Measurements from ENCODE around the gene KRTAP10-4.
"Not testable (repeated sequence)": the region's sequence is repeated elsewhere in the genome, so short reads cannot be mapped to it uniquely, and the experiment has no call there.

Gene KRTAP10-4

GRCh38 chr21:44555200-44555875 is 18.2 kb upstream of the KRTAP10-4 start:
- DNase-seq (ENCODE audit: low read depth) = no peak
- no peak overlapping the region for H3K4me3 ChIP-seq (ENCODE audit: low read depth, low read length)

- no peak overlapping the region for H3K4me3 ChIP-seq (ENCODE audit: low read depth, low read length)
- DNase-seq (ENCODE audit: low read depth) = no peak
Observed at GRCh38 chr21:44556879-44557278, 16.6 kb upstream of the KRTAP10-4 start.

GRCh38 chr21:44557491-44558328 is 15.8 kb upstream of the KRTAP10-4 start:
- no peak overlapping the region for H3K4me3 ChIP-seq (ENCODE audit: low read depth, low read length)
- no peak for DNase-seq (ENCODE audit: low read depth)

GRCh38 chr21:44558329-44558675 is 15.2 kb upstream of the KRTAP10-4 start:
- DNase-seq (ENCODE audit: low read depth); H3K4me3 ChIP-seq (ENCODE audit: low read depth, low read length): not testable (repeated sequence)

DNA sequence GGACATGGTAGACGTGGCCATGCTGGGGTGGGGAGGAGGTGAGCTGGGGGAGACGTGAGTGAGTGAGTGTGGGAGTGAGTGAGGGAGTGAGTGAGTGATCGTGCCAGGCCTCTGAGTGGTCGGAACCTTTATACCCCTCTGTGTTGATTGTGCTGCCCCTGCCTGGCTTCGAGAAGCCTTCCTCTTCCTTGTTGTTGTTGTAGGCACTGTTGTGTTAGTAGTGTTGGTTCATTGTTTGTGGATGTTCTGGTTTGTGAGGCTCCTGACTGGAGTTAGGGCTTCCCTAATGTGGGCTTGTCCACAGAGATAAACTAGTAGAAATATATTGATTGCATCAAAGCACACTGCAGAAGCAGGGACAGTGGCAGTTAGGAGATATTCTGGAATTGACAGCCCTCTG is 14.8 kb upstream of the KRTAP10-4 start, which contains the start of gene KRTAP10-3:
Gene KRTAP10-3, minus strand, starts transcription at position 101 of the 400 bp plus-strand sequence. Its CDS starts 80 bp downstream, at position 21.
- no peak for DNase-seq (ENCODE audit: low read depth)
- H3K4me3 ChIP-seq (ENCODE audit: low read depth, low read length) = no peak within 1 kb of the TSS

GRCh38 chr21:44564099-44564498 is 9.4 kb upstream of the KRTAP10-4 start:
- no peak for DNase-seq (ENCODE audit: low read depth)
- no peak overlapping the region for H3K4me3 ChIP-seq (ENCODE audit: low read depth, low read length)

DNA sequence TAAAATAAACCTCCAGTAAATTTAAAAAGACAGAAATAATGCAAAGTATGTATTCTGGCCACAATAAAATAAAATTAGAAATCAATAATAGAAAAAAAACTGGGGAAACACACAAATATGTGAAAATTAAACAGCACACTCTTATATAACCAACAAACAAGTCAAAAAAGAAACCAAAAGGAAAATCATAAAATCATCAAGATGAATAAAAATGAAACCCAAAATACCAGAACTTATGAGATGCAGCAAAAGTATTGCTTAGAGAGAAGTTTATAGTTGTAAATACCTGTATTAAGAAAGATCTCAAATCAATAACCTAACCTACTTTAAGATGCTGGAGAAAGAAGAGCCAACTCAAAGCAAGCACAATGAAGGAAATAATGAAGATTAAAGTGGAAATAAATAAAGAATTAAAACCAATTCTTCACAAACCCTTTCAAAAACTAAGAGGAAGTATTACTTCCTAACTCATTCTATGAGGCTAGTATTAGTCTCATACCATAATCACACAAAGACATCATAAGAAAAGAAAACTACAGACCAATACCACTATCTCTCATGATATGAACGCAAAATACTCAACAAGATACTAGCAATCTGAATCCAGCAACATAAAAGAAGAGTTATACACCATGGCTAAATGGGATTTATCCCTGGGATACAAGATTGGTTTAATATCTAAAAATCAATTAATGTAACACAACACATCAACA is 8.5 kb upstream of the KRTAP10-4 start:
- H3K4me3 ChIP-seq (ENCODE audit: low read depth, low read length) = no peak overlapping the region

GRCh38 chr21:44566403-44566802 is 7.1 kb upstream of the KRTAP10-4 start:
- no peak overlapping the region for H3K4me3 ChIP-seq (ENCODE audit: low read depth, low read length)
- no peak for DNase-seq (ENCODE audit: low read depth)

More for the DNA sequence above, 8.5 kb upstream of the KRTAP10-4 start:
- no peak for DNase-seq (ENCODE audit: low read depth)

- DNase-seq (ENCODE audit: low read depth) = no peak
- no peak overlapping the region for H3K4me3 ChIP-seq (ENCODE audit: low read depth, low read length)
Observed at GRCh38 chr21:44567481-44568171, 5.9 kb upstream of the KRTAP10-4 start.

DNA sequence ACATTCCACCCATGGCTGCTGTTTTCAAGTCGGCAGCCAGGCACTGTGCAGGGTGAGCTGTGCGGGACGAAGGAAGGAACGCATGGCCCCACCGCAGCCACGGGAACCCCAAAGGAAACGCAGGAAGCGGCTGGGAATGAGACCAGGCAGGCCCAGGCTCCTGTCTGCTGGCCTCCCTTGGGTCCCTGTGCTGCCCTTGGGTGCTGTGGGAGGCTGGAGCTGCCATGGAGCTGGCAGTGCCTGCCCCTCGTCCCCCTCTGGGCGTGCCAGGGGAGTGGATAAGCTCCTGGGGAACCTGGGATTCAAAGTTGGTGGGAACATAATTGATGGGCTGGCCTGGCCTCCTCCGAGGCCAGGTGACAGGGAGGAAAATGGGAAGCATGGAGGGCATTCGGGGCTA is 5.3 kb upstream of the KRTAP10-4 start:
- no peak overlapping the region for H3K4me3 ChIP-seq (ENCODE audit: low read depth, low read length)
- no peak for DNase-seq (ENCODE audit: low read depth)

DNA sequence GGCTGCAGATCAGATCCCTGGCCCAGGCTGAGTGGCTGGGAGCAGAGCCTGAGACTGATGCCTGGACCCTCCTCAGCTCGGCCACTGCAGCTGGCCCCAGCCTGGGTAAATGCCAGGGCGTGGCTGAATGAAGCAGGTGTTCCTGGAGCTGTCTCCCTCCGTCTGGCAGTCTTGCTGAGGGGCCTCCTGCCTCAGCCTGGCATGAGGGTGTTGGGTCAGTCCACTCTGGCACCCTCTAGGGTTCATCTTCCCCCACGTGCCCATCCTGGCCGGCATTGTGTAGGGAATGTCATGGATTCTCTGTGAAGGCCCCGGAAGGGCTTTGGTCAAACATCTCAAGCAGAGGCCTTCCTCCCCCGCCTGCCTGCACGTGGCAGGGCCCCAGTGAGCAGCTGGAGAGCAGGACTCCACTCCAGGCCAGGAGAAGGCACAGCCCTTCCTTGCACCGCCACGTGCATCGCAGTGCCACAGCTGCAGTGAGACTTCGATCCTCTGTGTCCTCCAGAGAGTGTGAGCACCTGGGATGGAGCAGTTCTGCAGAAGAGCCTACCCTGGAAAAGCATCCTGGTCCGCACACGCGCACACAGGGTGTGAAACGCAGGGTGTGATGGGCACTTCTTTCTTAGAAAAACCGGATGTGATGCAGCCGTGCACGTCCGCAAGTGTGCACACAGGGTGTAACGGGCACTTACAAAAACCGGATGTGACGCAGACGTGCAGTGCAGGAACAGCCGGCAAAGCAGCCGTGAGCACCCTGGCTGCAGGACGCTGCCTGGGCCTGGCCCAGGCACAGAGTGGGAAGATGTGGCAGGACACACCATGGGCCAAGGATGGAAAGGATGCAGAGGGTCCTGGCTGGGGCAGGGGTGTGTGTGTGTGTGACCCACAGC is 4.6 kb upstream of the KRTAP10-4 start:
- H3K4me3 ChIP-seq (ENCODE audit: low read depth, low read length) = no peak overlapping the region
- DNase-seq (ENCODE audit: low read depth) = no peak

GRCh38 chr21:44569861-44570517 is 3.5 kb upstream of the KRTAP10-4 start:
- H3K4me3 ChIP-seq (ENCODE audit: low read depth, low read length) = no peak overlapping the region
- no peak for DNase-seq (ENCODE audit: low read depth)

- DNase-seq (ENCODE audit: low read depth) = no peak
- no peak overlapping the region for H3K4me3 ChIP-seq (ENCODE audit: low read depth, low read length)
Observed at GRCh38 chr21:44571296-44571695, 2.2 kb upstream of the KRTAP10-4 start.

DNA sequence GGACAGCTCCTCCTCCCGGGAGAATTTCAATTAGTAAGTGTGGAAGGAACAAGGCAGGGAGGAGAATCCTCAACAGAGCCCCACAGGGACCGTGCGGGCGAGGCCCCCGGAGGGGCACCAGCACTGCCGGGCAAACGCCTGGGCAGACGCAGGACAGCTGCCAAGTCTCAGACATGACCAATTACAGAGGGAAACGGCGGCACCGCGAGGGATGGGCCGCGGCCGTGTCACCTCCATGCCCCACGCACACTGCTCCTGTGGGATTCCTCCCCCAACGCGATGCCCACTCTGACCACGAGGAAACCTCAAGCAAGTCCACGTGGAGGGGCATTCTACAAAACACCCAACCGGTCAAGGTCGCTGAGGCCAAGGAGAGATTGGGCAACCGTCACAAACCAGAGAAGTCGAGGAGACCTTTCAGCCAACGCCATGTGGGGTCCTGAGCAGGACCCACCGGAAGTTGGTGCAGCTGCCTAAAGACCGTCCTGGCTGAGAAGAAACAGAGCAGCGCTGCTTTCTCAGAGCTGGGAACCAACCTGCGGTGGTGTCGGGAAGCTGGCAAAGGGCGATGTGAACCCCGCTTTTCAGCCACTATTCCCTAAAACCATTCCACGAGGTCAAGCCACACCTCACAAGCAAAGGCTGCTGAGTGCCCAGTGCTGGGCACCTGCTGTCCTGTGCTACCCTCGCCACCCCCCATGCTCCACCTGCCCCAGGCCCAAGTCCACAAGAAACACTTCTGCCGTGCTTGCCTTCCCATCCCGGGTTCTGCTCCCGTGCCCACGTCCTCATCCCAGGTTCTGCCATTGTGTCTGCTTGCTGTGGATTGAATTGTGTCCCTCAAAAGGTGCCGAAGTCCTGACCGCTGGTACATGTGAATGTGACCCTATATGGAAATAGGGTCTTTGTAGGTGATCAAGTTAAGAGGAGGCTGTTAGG is 1.4 kb upstream of the KRTAP10-4 start:
- no peak for DNase-seq (ENCODE audit: low read depth)
- no peak overlapping the region for H3K4me3 ChIP-seq (ENCODE audit: low read depth, low read length)

DNA sequence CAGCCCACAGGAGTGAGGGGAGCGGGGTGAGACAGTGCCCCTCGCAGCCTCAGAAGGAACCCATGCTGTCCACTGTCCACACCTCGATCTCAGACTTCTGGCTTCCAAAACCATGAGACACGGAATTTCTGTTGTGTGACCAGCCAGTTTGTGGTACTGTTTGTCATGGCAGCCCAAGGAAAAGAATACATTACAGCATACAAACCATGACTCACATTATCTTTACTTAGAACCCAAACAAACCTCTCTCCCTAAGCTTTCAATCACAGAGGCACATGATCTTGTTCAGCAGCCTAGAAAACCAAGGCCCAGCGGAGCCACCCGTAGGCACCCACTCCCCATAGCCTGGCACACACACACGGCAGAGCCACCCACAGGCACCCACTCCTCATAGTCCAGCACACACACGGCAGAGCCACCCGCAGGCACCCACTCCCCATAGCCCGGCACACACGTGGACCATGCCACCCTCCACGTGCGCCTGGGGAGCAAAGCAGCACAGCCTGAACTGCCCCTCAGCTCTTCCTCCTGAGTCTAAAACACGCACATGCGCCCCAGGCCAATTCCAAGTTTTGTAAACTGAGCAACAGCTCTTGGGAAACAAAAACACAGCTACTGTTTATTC is 458 bp upstream of the KRTAP10-4 start:
- no peak overlapping the region for H3K4me3 ChIP-seq (ENCODE audit: low read depth, low read length)

DNA sequence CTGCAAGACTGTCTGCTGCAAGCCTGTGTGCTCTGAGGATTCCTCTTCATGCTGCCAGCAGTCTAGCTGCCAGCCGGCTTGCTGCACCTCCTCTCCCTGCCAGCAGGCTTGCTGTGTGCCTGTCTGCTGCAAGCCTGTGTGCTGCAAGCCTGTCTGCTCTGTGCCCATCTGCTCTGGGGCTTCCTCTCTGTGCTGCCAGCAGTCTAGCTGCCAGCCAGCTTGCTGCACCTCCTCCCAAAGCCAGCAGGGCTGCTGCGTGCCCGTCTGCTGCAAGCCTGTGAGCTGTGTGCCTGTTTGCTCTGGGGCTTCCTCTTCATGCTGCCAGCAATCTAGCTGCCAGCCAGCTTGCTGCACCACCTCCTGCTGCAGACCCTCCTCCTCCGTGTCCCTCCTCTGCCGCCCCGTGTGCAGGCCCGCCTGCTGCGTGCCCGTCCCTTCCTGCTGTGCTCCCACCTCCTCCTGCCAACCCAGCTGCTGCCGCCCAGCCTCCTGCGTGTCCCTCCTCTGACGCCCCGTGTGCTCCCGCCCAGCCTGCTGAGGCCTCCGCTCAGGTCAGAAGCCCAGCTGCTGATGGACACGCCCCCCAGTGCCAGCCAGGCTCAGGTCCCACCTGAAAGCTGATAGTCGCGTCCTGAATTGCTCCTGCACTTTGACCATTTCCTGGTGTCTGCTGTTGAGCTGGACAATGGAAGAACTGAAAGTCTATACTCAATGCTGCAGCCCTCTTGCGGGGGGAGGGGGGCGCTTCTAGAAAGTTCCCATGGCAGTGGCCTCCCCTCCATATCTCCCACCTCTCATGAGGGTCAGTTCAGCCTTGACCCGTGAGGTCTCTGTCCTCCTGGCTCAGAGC is 1.2 kb downstream of the KRTAP10-4 start:
- DNase-seq (ENCODE audit: low read depth) = no peak

More for the DNA sequence above, 458 bp upstream of the KRTAP10-4 start:
- no peak for DNase-seq (ENCODE audit: low read depth)

More for the DNA sequence above, 1.2 kb downstream of the KRTAP10-4 start:
- H3K4me3 ChIP-seq (ENCODE audit: low read depth, low read length) = no peak overlapping the region
